Measurements from ENCODE around the gene OR51I2. TPM values are rescaled to one million over a fixed set of nuclear protein-coding genes. Genes with fewer than 3 reads are reported as not detected.

OR51I2 gene
- total and polyA plus RNA-seq, 9 of the 15 experiments (the other 6 are each of a cell fraction or from before 2014, with no cell fraction given): 0.06 to 0.61 (median 0.07) TPM; not detected in 6

DNA sequence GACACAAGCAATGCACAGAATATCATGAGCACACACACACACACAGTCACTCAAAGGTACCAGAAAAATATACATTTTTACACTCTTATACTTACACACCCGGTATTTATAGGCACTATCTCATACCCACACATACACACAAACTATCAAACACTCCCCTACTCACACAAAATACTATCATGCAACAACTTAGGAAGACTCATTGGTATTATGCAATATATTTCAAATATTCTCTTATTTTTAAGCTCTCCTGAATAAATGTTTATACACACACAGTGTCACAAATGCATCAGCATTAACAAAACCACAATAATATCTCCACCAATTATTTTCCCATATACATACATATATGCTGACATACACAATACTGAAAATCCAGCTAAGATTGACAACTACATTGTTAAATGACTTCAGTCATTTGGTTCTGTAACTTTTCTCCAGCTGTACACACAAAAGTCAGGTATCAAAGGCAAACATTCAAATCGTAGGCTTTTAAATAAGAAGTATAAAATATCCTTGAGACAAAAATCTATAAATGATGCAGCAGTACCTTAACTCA lies 5.2 kb upstream of the OR51I2 start (continued):
- peak; percentile 57; the same call in 1 of the 2 replicates for TF ChIP-seq CEBPB (tag; IDR thresholded peaks at IDR 0.05)
- TF ChIP-seq ZC3H8 (IDR thresholded peaks at IDR 0.05): no peak
- no peak for TF ChIP-seq COPS2 (conservative IDR thresholded peaks at IDR 0.05)
- TF ChIP-seq MAFG (tag; conservative IDR thresholded peaks at IDR 0.05): peak; percentile 16; the same call in 1 of the 2 replicates
- TF ChIP-seq CEBPG (CRISPR knock-in tag; IDR thresholded peaks at IDR 0.05): no peak
- peak; percentile 45 to 55 for TF ChIP-seq CEBPG (tag; conservative IDR thresholded peaks at IDR 0.05 in 1 of 2, IDR thresholded peaks at IDR 0.05 in 1 of 2)

DNA sequence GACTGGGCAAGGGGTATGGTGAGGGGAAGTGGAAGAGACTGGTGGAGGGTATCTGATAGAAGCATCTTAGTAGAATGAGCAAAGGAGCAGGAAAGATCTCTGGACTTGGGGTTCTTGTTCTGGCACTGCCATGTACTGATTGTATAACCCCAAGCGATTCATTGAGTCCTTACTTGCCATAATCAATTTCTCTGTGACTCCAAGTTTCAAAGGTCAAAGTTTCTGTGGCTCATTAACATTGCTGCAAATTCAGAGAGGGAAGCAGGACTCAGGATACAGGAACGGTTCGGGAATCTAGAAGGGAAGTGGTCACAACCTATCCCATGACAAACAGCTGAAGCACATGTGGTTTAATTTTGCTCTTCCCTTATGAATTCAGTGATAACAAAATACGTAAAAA lies 309 bp downstream of the OR51I2 start:
- Histone ChIP-seq H3K4me1 (replicated peaks in 1 of 2; ENCODE audit: control insufficient read depth in 2 of 2, insufficient read depth in 2 of 2, low read length in 2 of 2) (no peaks in the 10 kb centered on the region; a peak in 1 of 5 replicates), H3K36me3 (ENCODE audit: control insufficient read depth, insufficient read depth, low read length) (peaks cover 89% of the 10 kb centered on the region), H4K20me1 (replicated peaks; ENCODE audit: control insufficient read depth, insufficient read depth, low read length) (peaks cover 6% of the 10 kb centered on the region), H3K4me2 (ENCODE audit: insufficient read depth, low read length) (no peak overlapping the region), H3K4me3 (no peak overlapping the region), H3K27me3 (ENCODE audit: control insufficient read depth in 2 of 2, insufficient read depth in 2 of 2, low read length in 2 of 2) (no peaks in the 10 kb centered on the region), H3K9me1 (ENCODE audit: control insufficient read depth, insufficient read depth, low read length) (peaks cover 3% of the 10 kb centered on the region), H3K9ac (ENCODE audit: insufficient read depth in 1 of 2, low read depth in 2 of 2, low read length in 2 of 2) (no peak overlapping the region), H3K27ac (ENCODE audit: extremely low read depth, low read depth, low read length) (no peak overlapping the region), H3K9me3 (replicated peaks; ENCODE audit: control insufficient read depth, insufficient read depth, low read depth, low read length) (no peaks in the 10 kb centered on the region), H2AFZ (ENCODE audit: low read depth, low read length) (no peak overlapping the region), H3K79me2 (ENCODE audit: control insufficient read depth, insufficient read depth, low read length) (peaks cover 93% of the 10 kb centered on the region)
- no peak for DNase-seq (ENCODE audit: extremely low read depth in 1 of 4, low spot score in 3 of 4)
- 86% methylated on average over 4 of the region's 4 CpGs for WGBS (ENCODE audit: insufficient coverage, low coverage, missing lambda C conversion rate)
- CTCF ChIA-PET (ENCODE audit: low intra/inter-chr PET ratio): no interaction called here
- POLR2A ChIA-PET: no interaction called here
- ATAC-seq: no peak
- in situ Hi-C loops (cut with MboI): loop anchor here (5.0 kb wide), 1 partner anchor 147 kb away; the partner anchor contains the start of gene OR51B4
- no TSS peak for BruUV-seq (replicated peaks)
- intact Hi-C loops (cut with micrococcal nuclease): no loop called here
- no peak for FAIRE-seq
- TF ChIP-seq ZNF695 (CRISPR knock-in tag; IDR thresholded peaks at IDR 0.05): no peak
- TF ChIP-seq PTBP1 (IDR thresholded peaks at IDR 0.05; ENCODE audit: low read depth, low read length): no peak
- no peak for TF ChIP-seq FOXA3 (CRISPR knock-in tag; conservative IDR thresholded peaks at IDR 0.05 in 1 of 2, IDR thresholded peaks at IDR 0.05 in 1 of 2)
- no peak for TF ChIP-seq ZNF584 (CRISPR knock-in tag; IDR thresholded peaks at IDR 0.05; ENCODE audit: low read depth)
- TF ChIP-seq, protein P1, sequence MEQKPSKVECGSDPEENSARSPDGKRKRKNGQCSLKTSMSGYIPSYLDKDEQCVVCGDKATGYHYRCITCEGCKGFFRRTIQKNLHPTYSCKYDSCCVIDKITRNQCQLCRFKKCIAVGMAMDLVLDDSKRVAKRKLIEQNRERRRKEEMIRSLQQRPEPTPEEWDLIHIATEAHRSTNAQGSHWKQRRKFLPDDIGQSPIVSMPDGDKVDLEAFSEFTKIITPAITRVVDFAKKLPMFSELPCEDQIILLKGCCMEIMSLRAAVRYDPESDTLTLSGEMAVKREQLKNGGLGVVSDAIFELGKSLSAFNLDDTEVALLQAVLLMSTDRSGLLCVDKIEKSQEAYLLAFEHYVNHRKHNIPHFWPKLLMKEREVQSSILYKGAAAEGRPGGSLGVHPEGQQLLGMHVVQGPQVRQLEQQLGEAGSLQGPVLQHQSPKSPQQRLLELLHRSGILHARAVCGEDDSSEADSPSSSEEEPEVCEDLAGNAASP (IDR thresholded peaks at IDR 0.05): no peak
- TF ChIP-seq CEBPB (tag; IDR thresholded peaks at IDR 0.05): no peak
- no peak for TF ChIP-seq ZNF707 (CRISPR knock-in tag; conservative IDR thresholded peaks at IDR 0.05)
- no peak for TF ChIP-seq HOXB6 (CRISPR knock-in tag; IDR thresholded peaks at IDR 0.05; ENCODE audit: borderline replicate concordance)
- TF ChIP-seq, protein P2, sequence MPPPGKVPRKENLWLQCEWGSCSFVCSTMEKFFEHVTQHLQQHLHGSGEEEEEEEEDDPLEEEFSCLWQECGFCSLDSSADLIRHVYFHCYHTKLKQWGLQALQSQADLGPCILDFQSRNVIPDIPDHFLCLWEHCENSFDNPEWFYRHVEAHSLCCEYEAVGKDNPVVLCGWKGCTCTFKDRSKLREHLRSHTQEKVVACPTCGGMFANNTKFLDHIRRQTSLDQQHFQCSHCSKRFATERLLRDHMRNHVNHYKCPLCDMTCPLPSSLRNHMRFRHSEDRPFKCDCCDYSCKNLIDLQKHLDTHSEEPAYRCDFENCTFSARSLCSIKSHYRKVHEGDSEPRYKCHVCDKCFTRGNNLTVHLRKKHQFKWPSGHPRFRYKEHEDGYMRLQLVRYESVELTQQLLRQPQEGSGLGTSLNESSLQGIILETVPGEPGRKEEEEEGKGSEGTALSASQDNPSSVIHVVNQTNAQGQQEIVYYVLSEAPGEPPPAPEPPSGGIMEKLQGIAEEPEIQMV (tag; conservative IDR thresholded peaks at IDR 0.05; ENCODE audit: low read depth): no peak
- TF ChIP-seq THRAP3 (IDR thresholded peaks at IDR 0.05; ENCODE audit: borderline replicate concordance): no peak
- no peak for TF ChIP-seq NFE2 (IDR thresholded peaks at IDR 0.05; ENCODE audit: low read depth)
